ENCODE data around the gene CACFD1.

The CACFD1 gene

GRCh38 chr9:133459476-133460404 is at the start of gene CACFD1:
TSS of gene CACFD1 (plus strand) at chr9:133459978. CDS start at chr9:133460067, 89 bp downstream.
- DNase-seq (ENCODE audit: low spot score): peak; percentile 97

GRCh38 chr9:133415170-133415569 is 44.6 kb upstream of the CACFD1 start:
- no peak for DNase-seq (ENCODE audit: low spot score)

- DNase-seq (ENCODE audit: low spot score): peak; percentile 85
These were observed 42.0 kb upstream of the CACFD1 start, which contains the start of gene REXO4 for GRCh38 chr9:133417541-133418461. TSS of gene REXO4 (minus strand) at chr9:133418010. CDS start at chr9:133417844, 166 bp downstream.

GRCh38 chr9:133419005-133419404 is 40.8 kb upstream of the CACFD1 start:
- no peak for DNase-seq (ENCODE audit: low spot score)

DNA sequence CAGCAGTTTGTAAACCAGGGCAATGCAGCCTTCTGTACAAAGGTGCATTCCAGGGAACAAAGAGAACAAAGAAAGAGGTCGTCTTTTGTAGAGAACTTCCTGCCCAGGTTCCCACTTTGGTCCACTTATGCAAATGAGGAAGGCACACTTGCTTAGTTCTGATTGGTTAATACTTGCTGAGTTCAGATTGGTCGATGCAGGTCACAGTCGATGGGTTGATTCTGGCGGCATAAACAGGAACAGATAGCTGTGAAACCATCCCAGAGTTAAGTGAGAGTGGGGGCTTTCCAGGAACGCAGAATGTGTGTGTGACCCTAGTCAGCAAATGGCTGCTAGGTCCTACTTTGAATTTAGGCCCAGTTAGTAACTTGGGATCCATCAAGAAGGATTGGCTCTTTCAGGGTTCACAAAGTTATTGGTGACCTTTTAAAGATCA is 39.4 kb upstream of the CACFD1 start:
- no peak for DNase-seq (ENCODE audit: low spot score)

DNA sequence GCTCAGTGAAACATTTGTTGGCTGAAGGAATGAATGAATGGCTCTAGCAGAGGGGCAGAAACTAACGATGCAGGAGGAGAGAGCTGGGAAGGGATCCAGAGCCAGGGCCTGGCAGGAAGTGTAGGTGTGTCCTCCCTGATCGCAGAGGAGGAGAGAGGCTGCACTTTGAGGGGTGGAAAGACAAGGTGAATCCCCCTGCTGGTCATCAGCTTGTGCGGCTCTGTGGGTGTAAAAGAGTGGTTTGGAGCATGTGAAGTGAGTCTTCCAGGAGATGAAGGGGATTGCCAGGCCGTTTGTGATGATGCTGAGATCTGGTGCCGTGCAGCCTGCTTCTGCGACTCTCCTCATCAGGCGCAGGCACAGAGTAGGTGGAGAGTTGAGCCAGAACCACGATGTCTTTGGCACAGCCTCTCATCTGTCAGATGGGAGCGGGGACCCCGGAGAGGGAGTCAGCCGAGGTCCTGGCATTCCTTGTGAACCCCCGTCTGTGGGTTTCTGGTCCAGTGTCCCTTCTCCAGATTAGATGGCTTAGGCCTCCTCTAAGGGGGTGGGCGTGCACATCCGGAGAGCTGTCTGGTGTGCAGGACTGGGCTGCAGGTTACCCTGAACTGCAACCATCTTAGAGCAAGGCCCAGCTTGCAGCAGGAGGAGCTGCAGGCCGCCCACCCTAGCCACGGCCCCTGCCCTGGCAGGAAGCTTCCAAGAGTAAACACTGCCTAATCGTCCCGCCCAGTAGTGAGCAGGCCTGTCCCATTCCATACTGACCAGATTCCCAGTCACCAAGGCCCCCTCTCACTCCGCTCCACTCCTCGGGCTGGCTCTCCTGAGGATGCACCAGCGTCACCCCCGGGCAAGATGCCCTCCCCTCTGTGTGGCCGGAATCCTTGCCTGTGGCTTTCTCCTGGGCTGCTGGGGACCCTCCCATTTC is 37.9 kb upstream of the CACFD1 start, which contains the start of gene ADAMTS13:
Gene ADAMTS13, plus strand, starts transcription at position 753 of the 928 bp plus-strand sequence. Its CDS starts 77 bp downstream, at position 830.
- DNase-seq (ENCODE audit: low spot score): no peak

GRCh38 chr9:133423216-133423615 is 36.6 kb upstream of the CACFD1 start:
- DNase-seq (ENCODE audit: low spot score): no peak

GRCh38 chr9:133424187-133424586 is 35.6 kb upstream of the CACFD1 start:
- no peak for DNase-seq (ENCODE audit: low spot score)

- no peak for DNase-seq (ENCODE audit: low spot score)
These were observed 34.6 kb upstream of the CACFD1 start for GRCh38 chr9:133425049-133425632.

GRCh38 chr9:133426011-133426410 is 33.8 kb upstream of the CACFD1 start:
- DNase-seq (ENCODE audit: low spot score): no peak

GRCh38 chr9:133427658-133428348 is 32.0 kb upstream of the CACFD1 start:
- DNase-seq (ENCODE audit: low spot score): no peak

DNA sequence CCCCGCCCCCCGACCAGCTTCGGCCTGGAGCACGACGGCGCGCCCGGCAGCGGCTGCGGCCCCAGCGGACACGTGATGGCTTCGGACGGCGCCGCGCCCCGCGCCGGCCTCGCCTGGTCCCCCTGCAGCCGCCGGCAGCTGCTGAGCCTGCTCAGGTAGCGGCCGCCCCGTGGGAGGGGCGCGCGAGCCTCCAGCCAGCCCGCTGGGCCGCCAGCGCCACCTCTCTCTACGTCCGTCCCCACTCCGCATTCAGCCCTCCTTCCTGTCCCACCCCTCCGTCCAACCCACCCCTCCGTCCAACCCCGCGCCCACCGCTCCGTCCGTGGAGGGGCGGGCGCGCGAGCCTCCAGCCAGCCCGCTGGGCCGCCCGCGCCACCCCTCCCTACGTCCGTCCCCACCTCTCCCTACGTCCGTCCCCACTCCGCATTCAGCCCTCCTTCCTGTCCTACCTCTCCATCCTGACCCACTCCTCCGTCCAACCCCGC is 31.1 kb upstream of the CACFD1 start:
- DNase-seq (ENCODE audit: low spot score): peak; percentile 93

DNA sequence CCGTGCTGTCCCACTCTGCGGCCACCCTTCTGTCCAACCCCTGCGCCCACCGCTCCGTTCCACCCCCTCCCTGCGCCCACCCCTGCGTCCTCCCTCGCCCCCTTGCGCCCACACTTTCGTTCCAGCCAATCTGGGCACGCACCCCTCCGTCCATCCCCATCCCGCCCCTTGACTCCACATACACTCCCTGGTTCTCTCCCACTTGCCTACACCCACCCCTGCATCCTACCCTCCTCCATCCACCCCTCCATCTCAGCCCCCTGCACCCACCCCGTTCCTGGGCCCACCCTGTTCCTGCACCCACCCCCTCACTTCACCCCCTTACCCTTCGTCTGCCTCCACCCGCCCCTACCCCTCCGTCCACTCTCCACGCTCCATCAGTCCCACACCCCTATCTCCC is 30.6 kb upstream of the CACFD1 start:
- DNase-seq (ENCODE audit: low spot score): peak; percentile 79

DNA sequence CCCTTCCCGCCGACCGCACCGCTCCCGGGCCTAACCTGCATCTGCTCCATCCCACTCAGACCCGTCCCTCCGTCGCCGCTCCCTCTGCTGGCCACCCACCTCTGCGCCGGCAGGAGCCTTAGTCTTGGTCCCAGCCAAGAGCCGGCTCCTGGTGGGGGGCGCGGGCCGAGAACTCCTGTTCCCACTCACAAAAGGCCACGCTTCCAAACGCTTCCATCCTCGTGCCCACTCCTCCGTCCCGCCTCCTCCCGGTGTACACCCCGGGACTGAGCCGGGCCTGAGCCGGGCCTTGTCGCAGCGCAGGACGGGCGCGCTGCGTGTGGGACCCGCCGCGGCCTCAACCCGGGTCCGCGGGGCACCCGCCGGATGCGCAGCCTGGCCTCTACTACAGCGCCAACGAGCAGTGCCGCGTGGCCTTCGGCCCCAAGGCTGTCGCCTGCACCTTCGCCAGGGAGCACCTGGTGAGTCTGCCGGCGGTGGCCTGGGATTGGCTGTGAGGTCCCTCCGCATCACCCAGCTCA is 30.1 kb upstream of the CACFD1 start:
- peak; percentile 97 for DNase-seq (ENCODE audit: low spot score)

GRCh38 chr9:133430244-133430643 is 29.5 kb upstream of the CACFD1 start:
- no peak for DNase-seq (ENCODE audit: low spot score)

DNA sequence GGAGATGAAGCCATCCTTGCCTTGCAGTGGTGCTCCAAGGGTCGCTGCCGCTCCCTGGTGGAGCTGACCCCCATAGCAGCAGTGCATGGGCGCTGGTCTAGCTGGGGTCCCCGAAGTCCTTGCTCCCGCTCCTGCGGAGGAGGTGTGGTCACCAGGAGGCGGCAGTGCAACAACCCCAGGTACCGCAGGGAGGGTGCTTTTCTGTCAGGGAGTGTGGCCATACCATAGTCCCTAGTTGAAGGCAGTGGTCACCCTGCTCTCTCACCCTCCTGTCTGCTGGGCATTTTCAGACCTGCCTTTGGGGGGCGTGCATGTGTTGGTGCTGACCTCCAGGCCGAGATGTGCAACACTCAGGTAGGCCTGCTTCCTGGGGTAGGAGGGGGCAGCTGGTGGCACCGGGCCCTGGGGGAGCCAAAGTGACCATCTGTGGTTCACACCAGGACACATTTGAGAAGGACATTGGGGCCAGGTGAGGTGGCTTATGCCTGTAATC is 26.4 kb upstream of the CACFD1 start:
- no peak for DNase-seq (ENCODE audit: low spot score)

- no peak for DNase-seq (ENCODE audit: low spot score)
These were observed 23.1 kb upstream of the CACFD1 start for GRCh38 chr9:133436681-133437080.

DNA sequence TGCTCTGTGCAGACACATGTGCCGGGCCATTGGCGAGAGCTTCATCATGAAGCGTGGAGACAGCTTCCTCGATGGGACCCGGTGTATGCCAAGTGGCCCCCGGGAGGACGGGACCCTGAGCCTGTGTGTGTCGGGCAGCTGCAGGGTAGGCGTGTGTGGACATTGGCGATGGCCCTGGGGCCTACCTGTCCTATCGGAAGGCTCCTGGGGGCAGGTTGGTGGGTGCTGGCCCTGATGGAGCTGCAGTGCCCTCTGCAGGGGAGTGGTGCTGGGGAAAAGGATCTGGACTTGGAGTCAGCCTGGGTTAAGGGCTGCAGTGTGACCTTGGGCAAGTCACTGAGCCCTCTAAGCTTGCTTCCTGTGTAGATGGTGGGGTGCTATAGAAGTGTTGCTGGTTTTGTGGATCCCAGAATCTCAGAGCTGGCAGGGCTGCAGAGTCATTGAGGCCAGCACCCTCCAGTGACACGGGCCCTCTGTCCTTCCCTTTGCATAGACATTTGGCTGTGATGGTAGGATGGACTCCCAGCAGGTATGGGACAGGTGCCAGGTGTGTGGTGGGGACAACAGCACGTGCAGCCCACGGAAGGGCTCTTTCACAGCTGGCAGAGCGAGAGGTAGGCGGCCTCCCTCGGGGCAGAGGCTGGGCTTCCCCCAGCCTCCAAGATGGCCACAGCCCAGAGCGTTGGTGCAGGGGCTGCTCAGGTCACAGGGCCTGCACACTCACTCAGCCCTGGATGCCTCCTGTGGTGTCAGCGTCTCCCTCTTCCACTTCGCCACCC is 21.8 kb upstream of the CACFD1 start:
- DNase-seq (ENCODE audit: low spot score): peak; percentile 60

DNA sequence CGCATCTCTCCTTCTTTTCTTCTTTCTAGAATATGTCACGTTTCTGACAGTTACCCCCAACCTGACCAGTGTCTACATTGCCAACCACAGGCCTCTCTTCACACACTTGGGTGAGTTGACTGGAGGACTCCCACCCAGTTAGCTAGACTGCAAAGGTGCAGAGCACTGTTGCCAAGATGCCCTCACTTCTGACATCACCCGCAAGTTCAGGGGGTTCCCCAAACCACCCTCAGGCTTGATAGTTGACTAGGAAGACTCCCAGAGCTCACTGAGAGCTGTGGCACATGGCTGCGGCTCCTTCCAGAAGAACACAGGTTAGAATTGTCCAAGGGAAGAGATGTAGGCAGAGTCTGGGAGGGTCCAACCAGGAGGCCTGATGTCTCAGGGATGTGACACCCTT is 20.4 kb upstream of the CACFD1 start:
- no peak for DNase-seq (ENCODE audit: low spot score)
